HCT116 (cell line): Measurements from ENCODE around the gene PLCL2. TPM values are rescaled to one million over a fixed set of nuclear protein-coding genes. Genes with fewer than 3 reads are reported as not detected.

Source experiments
- ATAC-seq: fragments of 200-7000 bp; cut with Tn5 transposase; 2 replicates; pipeline ENCODE4 v1.9.1; 2020; ENCODE audit warnings: mild to moderate bottlenecking, moderate library complexity
- BruUV-seq: library from RNA; stranded (reverse); fragments of 400-500 nt; replicated peaks from 2 replicates; lab custom pipeline; 2021; lab: Mats Ljungman, UMichigan
- CTCF ChIA-PET: fragments of 300-600 bp; sonication (Branson Sonifier 250); formaldehyde crosslinking; loops from one replicate; lab custom pipeline; 2021; ENCODE audit warnings: antibody characterized with exemption; lab: Charles Lee
- POLR2A ChIA-PET: fragments of 300-600, 350-600 bp; sonication (Branson Sonifier 250); formaldehyde crosslinking; loops from one replicate; lab custom pipeline; 2021; ENCODE audit warnings: antibody characterized with exemption; lab: Charles Lee
- RAD21 ChIA-PET, 2 experiments: fragments of 300-600 bp; sonication (Branson Sonifier 250); formaldehyde crosslinking; loops; one replicate each; lab custom pipeline; 2023; ENCODE audit warnings: low total read pairs in 2 of 2; ENCODE audit not compliant: uncharacterized antibody in 2 of 2, unreplicated experiment in 2 of 2, low non-redundant PET in 1 of 2; lab: Charles Lee
- DNase-seq: peaks from one replicate; pipeline ENCODE4 v3.0.0-alpha.2; 2010; ENCODE audit warnings: low read depth, low spot score
- H2AFZ ChIP-seq: fragments of 200-600 bp; shearing (Covaris generic), sonication (generic); 2 replicates; pipeline ENCODE4 v1.6.1; 2017; ENCODE audit warnings: low read depth, mixed run types, mixed read lengths, antibody characterized with exemption, low read length; ENCODE audit not compliant: poor library complexity, severe bottlenecking
- H3K27ac ChIP-seq: 2 replicates; pipeline ENCODE4 v1.5.1; 2012; ENCODE audit warnings: low read depth, low read length
- H3K27me3 ChIP-seq: fragments of 200-600 bp; sonication (generic); 2 replicates; pipeline ENCODE4 v1.6.1; 2016; ENCODE audit warnings: mixed run types, low read length, mixed read lengths; ENCODE audit not compliant: insufficient read depth
- H3K36me3 ChIP-seq, 2 experiments: fragments of 200-500 bp in 1 of 2; fragments of 200-600 bp in 1 of 2; sonication (Bioruptor generic) in 1 of 2; sonication (generic) in 1 of 2; 2 replicates each; pipeline versions ENCODE4 v1.5.1 to v1.6.1; 2014 to 2016; ENCODE audit warnings: low read length in 2 of 2, inconsistent platforms in 1 of 2, mixed read lengths in 1 of 2, mixed run types in 1 of 2; ENCODE audit not compliant: insufficient read depth in 2 of 2, control insufficient read depth in 1 of 2
- H3K4me1 ChIP-seq, 2 experiments: fragments of 200-600 bp in 1 of 2; sonication (generic) in 1 of 2; 2 replicates each; pipeline versions ENCODE4 v1.5.1 to v1.6.1; 2012 to 2017; ENCODE audit warnings: low read length in 2 of 2, inconsistent platforms in 1 of 2, mild to moderate bottlenecking in 1 of 2, mixed read lengths in 1 of 2, mixed run types in 1 of 2, moderate library complexity in 1 of 2; ENCODE audit not compliant: insufficient read depth in 2 of 2, control insufficient read depth in 1 of 2
- H3K4me2 ChIP-seq: fragments of 200-600 bp; sonication (generic); 2 replicates; pipeline ENCODE4 v1.6.1; 2017; ENCODE audit warnings: mixed run types, low read length, mixed read lengths
- H3K4me3 ChIP-seq, 2 experiments: fragments of 200-600 bp in 1 of 2; sonication (generic) in 1 of 2; replicated peaks in 1 of 2; 2 replicates each; pipeline ENCODE4 v1.5.1; 2011 to 2016; ENCODE audit warnings: low read length in 2 of 2, control low read depth in 1 of 2, low read depth in 1 of 2, mild to moderate bottlenecking in 1 of 2, mixed read lengths in 1 of 2, mixed run types in 1 of 2
- H3K79me2 ChIP-seq: fragments of 200-600 bp; sonication (generic); 2 replicates; pipeline ENCODE4 v1.6.1; 2017; ENCODE audit warnings: mild to moderate bottlenecking, mixed run types, low read length, moderate library complexity, mixed read lengths; ENCODE audit not compliant: insufficient read depth
- H3K9ac ChIP-seq: fragments of 200-600 bp; sonication (generic); 2 replicates; pipeline ENCODE4 v1.6.1; 2016; ENCODE audit warnings: low read length, mixed read lengths
- H3K9me2 ChIP-seq: fragments of 200-600 bp; sonication (generic), shearing (Covaris generic); 2 replicates; pipeline ENCODE4 v1.6.1; 2017; ENCODE audit warnings: mixed run types, mild to moderate bottlenecking, moderate library complexity; ENCODE audit not compliant: insufficient read depth
- H3K9me3 ChIP-seq, 2 experiments: fragments of 200-500 bp in 1 of 2; fragments of 200-600 bp in 1 of 2; sonication (Bioruptor generic) in 1 of 2; sonication (generic) in 1 of 2; 2 replicates each; pipeline ENCODE4 v1.6.1; 2014 to 2017; ENCODE audit warnings: low read length in 2 of 2, mixed read lengths in 2 of 2, inconsistent platforms in 1 of 2, low read depth in 1 of 2, mild to moderate bottlenecking in 1 of 2, mixed run types in 1 of 2, moderate library complexity in 1 of 2; ENCODE audit not compliant: control insufficient read depth in 1 of 2, insufficient read depth in 1 of 2
- H4K20me1 ChIP-seq: fragments of 200-600 bp; sonication (generic), shearing (Covaris generic); 2 replicates; pipeline ENCODE4 v1.6.1; 2017; ENCODE audit warnings: mixed run types, mild to moderate bottlenecking, moderate library complexity; ENCODE audit not compliant: insufficient read depth
- EGR1 ChIP-seq: IDR thresholded peaks from 2 replicates; pipeline ENCODE4 v1.6.1; 2012; ENCODE audit warnings: low read depth
- POLR2A ChIP-seq: IDR thresholded peaks from 2 replicates; pipeline ENCODE4 v1.7.0; 2011; ENCODE audit warnings: borderline replicate concordance; ENCODE audit not compliant: insufficient read depth, insufficient read length; ENCODE audit errors: extremely low read depth
- SIN3A ChIP-seq: IDR thresholded peaks from 2 replicates; pipeline ENCODE4 v1.6.1; 2012; ENCODE audit warnings: low read depth
- SP1 ChIP-seq: IDR thresholded peaks from 2 replicates; pipeline ENCODE4 v1.6.1; 2012; ENCODE audit warnings: low read depth
- YY1 ChIP-seq: IDR thresholded peaks from 2 replicates; pipeline ENCODE4 v1.6.1; 2011; ENCODE audit warnings: low read length, low read depth, moderate library complexity, mild to moderate bottlenecking; ENCODE audit not compliant: insufficient replicate concordance; ENCODE audit errors: extremely low read depth
- ZFX ChIP-seq: fragments of 450-650 bp; IDR thresholded peaks from 2 replicates; pipeline ENCODE4 v1.6.1; 2017
- ZNF274 ChIP-seq: fragments of 200-500 bp; sonication (Bioruptor generic); IDR thresholded peaks from 2 replicates; pipeline ENCODE4 v1.6.1; 2014; ENCODE audit warnings: mild to moderate bottlenecking, low read depth, low read length, inconsistent platforms
- intact Hi-C: fragments of 100-400 bp; cut with micrococcal nuclease; formaldehyde crosslinking; loops from 2 replicates; pipeline ENCODE4 v1.10.0; 2022
- total RNA-seq: library from RNA; stranded (reverse); gene quantifications from one replicate; pipeline ENCODE4 v1.2.1, GENCODE V29; 2021; ENCODE audit not compliant: unreplicated experiment
- TF ChIP-seq, protein P1 (sequence below): IDR thresholded peaks from 2 replicates; pipeline ENCODE4 v1.6.1; 2012; ENCODE audit warnings: low read depth

Gene PLCL2
- total RNA-seq, 1 experiment from 2014 or later, result 2.2 TPM

DNA sequence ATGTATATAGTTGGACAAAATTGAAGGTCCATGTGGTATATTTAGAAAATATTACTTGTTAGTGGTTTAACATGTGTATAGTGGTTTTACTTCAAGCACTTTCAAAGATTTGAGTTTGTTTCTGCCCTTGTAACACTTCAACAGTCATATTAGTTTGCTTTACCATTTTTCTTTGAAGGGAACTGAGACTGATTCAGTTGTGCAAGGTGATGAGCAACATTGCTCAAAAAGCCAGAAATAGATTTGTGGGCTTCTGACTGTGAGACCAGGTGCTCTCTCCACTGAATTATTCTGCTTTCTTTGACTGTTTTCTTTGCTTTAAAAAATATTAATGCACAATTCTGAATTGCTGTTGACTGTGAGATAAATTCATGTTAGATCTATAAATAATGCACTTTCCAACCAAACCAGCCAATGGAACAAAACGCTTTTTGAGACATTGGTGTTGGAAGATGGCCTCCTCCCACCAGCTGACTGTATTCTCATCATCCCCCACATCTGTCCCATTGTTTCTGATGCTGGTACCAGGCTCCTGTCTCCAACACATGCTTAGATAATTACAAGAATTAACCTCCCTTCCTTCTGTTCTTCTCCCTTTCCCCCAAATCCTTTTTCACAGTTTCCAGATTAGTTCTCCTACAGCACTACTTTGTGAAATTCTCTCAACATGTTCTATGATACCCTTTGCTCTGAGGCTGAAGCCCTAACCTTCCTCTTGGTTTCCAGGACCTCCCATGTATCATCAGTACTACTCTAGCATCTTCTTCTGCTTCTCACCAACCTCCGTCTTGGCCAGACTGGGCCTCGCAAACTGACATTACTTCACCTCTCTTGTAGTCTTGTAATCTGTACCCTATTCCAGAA is 27.9 kb downstream of the PLCL2 start:
- Histone ChIP-seq H3K36me3 (no peaks in the 10 kb centered on the region), H3K79me2 (no peaks in the 10 kb centered on the region), H3K27ac (no peak overlapping the region), H3K27me3 (no peaks in the 10 kb centered on the region)
- POLR2A ChIA-PET, result no interaction called here
- no peak for DNase-seq
- CTCF ChIA-PET, result no interaction called here
- TF ChIP-seq, protein P1, sequence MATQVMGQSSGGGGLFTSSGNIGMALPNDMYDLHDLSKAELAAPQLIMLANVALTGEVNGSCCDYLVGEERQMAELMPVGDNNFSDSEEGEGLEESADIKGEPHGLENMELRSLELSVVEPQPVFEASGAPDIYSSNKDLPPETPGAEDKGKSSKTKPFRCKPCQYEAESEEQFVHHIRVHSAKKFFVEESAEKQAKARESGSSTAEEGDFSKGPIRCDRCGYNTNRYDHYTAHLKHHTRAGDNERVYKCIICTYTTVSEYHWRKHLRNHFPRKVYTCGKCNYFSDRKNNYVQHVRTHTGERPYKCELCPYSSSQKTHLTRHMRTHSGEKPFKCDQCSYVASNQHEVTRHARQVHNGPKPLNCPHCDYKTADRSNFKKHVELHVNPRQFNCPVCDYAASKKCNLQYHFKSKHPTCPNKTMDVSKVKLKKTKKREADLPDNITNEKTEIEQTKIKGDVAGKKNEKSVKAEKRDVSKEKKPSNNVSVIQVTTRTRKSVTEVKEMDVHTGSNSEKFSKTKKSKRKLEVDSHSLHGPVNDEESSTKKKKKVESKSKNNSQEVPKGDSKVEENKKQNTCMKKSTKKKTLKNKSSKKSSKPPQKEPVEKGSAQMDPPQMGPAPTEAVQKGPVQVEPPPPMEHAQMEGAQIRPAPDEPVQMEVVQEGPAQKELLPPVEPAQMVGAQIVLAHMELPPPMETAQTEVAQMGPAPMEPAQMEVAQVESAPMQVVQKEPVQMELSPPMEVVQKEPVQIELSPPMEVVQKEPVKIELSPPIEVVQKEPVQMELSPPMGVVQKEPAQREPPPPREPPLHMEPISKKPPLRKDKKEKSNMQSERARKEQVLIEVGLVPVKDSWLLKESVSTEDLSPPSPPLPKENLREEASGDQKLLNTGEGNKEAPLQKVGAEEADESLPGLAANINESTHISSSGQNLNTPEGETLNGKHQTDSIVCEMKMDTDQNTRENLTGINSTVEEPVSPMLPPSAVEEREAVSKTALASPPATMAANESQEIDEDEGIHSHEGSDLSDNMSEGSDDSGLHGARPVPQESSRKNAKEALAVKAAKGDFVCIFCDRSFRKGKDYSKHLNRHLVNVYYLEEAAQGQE, result no peak
- TF ChIP-seq ZNF274 (no peak), YY1 (no peak)
- TF ChIP-seq, all 23 proteins: peak for 0
- RAD21 ChIA-PET, result no interaction called here
- Histone ChIP-seq H3K4me2 (no peak overlapping the region), H3K4me3 (no peak overlapping the region), H2AFZ (no peak overlapping the region), H3K9ac (no peak overlapping the region), H3K9me2 (no peaks in the 10 kb centered on the region), H3K9me3 (no peaks in the 10 kb centered on the region), H4K20me1 (no peaks in the 10 kb centered on the region), H3K4me1 (peaks cover 0 to 8% of the 10 kb centered on the region in 2 experiments; a peak in 3 of 4 replicates)
- no peak for ATAC-seq
- no TSS peak for BruUV-seq
- intact Hi-C loops, result no loop called here

DNA sequence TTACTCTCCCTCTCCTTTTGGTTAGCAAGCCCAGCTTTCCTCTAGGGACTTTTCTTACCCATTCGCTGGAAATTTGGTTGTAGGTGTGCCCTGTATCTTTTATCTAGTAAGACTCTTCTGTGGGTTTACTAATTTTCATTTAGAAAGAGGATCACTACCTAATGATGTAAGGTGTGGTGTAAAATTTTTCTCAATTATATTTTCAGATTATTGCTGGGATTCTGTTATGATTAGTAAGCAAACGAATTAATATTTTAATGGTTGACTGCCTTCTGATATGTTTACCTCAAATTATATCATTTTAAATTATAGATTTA is 28.5 kb downstream of the PLCL2 start:
- no peaks in the 10 kb centered on the region for H3K79me2 ChIP-seq
- DNase-seq, result no peak
- no peak overlapping the region for H3K4me2 ChIP-seq
- ChIA-PET POLR2A (no interaction called here), RAD21 (no interaction called here), CTCF (no interaction called here)
- H3K27ac ChIP-seq, result no peak overlapping the region
- no peak overlapping the region for H2AFZ ChIP-seq
- no peaks in the 10 kb centered on the region for H3K27me3 ChIP-seq
- intact Hi-C loops, result no loop called here
- peaks cover 0 to 9% of the 10 kb centered on the region in 2 experiments; a peak in 1 of 4 replicates for H3K4me1 ChIP-seq
- H3K9me3 ChIP-seq, result no peaks in the 10 kb centered on the region
- H3K9me2 ChIP-seq, result no peaks in the 10 kb centered on the region
- BruUV-seq, result no TSS peak
- ATAC-seq, result no peak
- no peaks in the 10 kb centered on the region for H3K36me3 ChIP-seq
- no peak overlapping the region for H3K4me3 ChIP-seq
- no peak overlapping the region for H3K9ac ChIP-seq
- no peaks in the 10 kb centered on the region for H4K20me1 ChIP-seq
- TF ChIP-seq ZFX (no peak), EGR1 (no peak), YY1 (no peak), SIN3A (no peak), POLR2A (no peak), SP1 (no peak)
